Adrenal gland (tissue), 5 donors: Measurements from ENCODE around the gene BBS9.

Experiments
- POLR2A ChIP-seq, 2 donors: fragments of 450-650 bp; IDR thresholded peaks; one replicate each; pipeline ENCODE4 v1.6.1; 2017; ENCODE audit warnings: antibody characterized with exemption in 2 of 2, mild to moderate bottlenecking in 2 of 2, moderate library complexity in 1 of 2
- TF ChIP-seq, protein P1 (sequence below), 6 experiments: fragments of 450-650 bp in 4 of 6; fragments of 200-600 bp in 2 of 6; sonication (generic) in 1 of 6; IDR thresholded peaks; 1 replicate in 5 of 6; 2 replicates in 1 of 6; pipeline versions ENCODE4 v1.5.1 to v1.8.0; 2016 to 2021; ENCODE audit warnings: antibody characterized with exemption in 6 of 6, mild to moderate bottlenecking in 2 of 6, moderate library complexity in 1 of 6
- donor health status: DM: no; HTN: no; CAD: no.

DNA sequence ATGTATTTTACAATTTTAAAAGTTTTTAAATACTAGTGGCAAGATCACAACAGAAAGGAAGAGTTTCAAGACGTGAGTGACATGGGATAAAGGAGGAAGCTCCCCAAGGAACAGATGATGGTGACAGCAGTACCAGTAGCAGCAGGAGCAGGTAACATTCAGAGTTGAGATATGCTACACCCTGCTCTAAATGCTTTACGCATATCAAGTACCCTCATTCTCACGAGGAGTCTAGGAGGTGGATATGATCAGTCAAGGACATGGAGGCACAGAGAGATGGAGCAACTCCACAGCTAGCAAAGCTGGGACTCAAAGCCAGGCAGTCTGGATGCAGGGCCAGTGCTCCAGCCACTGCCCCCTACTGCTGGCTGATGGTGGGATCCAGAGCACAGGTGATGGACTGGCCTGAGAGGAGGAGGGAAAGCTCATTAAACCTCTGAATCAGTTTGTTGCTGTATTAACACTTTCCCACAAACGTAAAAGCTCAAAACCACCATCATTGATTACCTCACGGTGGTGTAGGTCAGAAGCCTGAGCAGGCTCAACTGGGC lies 37.6 kb upstream of the BBS9 start:
- TF ChIP-seq, protein P1, sequence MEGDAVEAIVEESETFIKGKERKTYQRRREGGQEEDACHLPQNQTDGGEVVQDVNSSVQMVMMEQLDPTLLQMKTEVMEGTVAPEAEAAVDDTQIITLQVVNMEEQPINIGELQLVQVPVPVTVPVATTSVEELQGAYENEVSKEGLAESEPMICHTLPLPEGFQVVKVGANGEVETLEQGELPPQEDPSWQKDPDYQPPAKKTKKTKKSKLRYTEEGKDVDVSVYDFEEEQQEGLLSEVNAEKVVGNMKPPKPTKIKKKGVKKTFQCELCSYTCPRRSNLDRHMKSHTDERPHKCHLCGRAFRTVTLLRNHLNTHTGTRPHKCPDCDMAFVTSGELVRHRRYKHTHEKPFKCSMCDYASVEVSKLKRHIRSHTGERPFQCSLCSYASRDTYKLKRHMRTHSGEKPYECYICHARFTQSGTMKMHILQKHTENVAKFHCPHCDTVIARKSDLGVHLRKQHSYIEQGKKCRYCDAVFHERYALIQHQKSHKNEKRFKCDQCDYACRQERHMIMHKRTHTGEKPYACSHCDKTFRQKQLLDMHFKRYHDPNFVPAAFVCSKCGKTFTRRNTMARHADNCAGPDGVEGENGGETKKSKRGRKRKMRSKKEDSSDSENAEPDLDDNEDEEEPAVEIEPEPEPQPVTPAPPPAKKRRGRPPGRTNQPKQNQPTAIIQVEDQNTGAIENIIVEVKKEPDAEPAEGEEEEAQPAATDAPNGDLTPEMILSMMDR (IDR thresholded peaks at IDR 0.05), result no peak
- TF ChIP-seq POLR2A (IDR thresholded peaks at IDR 0.05), result no peak
